Kasumi-1 (cell line): Measurements from ENCODE around the gene NCOR2.
"Not testable (repeated sequence)": the region's sequence is repeated elsewhere in the genome, so short reads cannot be mapped to it uniquely, and the experiment has no call there.

Experiments used
- DNase-seq, 2 experiments: peaks; one replicate each; lab custom pipeline; 2025; lab: John Stamatoyannopoulos, UW

Gene NCOR2

GRCh38 chr12:124599074-124599999, 31.9 kb upstream of the NCOR2 start:
- no peak for DNase-seq

- no peak for DNase-seq
Measured at GRCh38 chr12:124597041-124597440, 29.6 kb upstream of the NCOR2 start.

DNA sequence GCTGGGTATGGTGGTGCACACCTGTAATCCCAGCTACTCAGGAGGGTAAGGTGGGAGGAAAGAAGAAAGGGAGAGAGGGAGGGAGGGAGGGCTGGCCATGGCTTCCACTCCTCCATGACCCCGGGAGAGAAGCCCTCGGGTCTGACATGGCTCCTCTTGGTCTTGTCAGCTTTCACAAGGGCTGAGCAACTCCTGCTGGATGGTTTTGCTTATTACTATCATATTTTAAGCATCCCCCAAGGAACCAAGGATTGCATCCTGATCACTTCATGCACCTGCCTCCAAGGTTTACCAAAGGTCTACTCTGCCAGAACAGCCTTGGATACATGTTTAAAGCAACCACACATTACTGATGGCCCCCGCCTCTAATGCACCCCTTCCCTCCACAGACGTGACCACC, 28.0 kb upstream of the NCOR2 start:
- DNase-seq, result no peak

- no peak for DNase-seq
Measured at GRCh38 chr12:124594851-124595250, 27.4 kb upstream of the NCOR2 start.

DNA sequence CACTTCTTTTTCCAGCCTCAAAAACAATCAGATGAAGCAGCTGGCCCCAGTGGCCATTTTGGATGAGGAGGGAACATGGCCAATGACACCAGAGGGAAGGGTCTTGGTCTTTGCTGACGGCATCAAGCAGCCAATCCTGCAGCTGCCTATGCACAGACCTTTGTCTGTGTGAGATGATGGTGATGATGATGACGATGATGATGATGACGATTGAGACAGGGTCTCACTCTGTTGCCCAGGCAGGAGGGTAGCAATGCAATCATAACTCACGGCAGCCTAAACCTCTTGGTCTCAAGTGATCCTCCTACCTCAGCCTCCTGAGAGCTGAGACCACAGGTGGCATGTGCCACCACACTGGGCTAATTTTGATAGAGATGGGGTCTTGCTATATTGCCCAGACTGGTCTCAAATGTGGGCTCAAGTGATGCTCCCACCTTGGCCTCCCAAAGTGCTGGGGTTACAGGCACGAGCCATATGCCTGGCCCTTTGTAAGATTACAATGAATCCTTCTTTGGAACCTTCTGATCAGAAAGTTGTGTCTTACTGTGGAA, 26.5 kb upstream of the NCOR2 start:
- DNase-seq, result no peak

GRCh38 chr12:124593176-124593575, 25.8 kb upstream of the NCOR2 start:
- DNase-seq, result no peak

DNA sequence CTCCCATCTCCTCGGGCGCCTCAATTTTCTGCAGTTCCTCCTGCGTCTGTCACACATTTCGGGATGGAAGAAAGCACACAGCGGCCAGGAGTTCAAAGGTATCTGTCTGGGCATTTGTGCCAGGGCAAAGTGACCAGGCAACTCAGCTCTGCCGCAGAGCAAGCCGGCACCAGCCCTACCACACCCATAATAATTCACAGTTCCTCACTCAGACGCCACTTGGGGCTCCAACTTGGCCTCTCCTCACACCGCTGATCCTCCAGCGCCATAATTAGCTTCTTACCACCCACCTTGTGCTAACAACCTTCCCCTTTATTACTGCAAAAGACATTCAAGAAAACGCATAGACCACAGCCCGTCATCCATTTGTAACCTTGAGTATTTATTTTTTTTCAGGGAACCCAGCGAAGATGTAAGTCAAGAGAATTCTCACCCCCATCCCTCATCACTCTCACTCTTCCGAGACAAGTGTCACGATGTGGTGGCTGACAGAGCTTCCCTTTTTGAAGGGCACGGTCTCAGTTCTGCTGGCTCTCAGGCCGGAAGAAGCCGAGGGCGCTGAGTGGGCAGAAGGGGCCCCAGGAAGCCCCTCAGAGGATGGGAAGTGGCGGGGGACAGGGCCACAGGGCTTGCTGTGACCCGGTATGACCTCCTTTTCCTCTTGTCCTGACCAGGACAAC, 25.2 kb upstream of the NCOR2 start:
- peak; percentile 77 to 79 for DNase-seq

- no peak for DNase-seq
Measured at GRCh38 chr12:124592050-124592449, 24.6 kb upstream of the NCOR2 start.

- DNase-seq, result no peak
Measured at GRCh38 chr12:124590447-124590846, 23.0 kb upstream of the NCOR2 start.

DNA sequence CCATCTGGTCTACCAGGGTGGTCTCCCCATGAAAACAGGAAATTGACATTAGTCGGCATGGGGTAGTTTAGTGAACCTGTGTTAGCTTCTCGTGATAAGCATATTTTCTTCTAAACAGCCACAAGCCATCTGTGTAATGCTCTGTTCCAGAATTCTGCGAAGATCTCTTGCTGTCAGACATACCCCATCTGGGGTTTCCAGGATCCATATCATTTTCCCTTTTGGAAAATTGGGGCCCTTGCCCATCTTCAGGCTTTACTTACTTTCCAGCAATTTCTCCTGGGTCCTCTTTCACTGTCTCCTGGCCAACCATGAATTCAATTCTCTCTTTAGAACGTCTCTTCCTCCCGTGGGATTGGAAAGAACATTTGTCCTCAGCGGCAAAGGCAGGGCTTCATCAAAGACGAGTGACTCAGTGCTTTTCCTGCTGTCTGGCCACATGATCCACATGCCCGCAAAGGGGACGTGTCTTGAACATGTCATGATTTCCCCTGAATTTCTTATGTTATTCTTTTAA, 21.4 kb upstream of the NCOR2 start:
- peak; percentile 51 to 54 for DNase-seq

DNA sequence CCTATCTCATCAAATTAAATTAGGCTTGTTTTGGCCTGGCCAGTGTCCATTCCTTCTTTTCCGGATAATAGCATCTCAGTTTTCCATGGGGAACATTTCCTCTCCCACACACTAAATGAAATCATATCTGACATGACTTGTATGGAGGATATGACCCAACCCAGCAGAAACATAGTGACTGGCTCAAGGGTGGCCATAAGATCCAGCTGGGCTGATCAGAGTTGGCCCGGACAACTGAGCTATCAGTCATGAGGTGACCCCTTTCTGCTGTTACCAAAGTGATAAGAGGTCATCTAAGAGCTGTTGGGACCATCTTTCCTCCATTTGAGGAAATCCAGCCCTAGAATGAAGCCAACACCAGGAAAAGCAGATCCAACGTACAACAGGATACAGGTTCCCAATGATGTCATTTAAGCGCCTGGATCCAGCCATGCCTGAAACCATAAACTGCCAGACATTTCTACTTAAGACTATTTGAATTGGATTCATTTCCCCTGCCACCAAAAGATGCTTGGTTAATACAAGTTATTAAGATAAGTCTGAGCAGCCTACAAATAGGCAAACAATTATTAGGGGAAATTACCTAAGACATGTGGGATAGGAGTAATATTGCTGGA, 20.7 kb upstream of the NCOR2 start:
- no peak for DNase-seq

DNA sequence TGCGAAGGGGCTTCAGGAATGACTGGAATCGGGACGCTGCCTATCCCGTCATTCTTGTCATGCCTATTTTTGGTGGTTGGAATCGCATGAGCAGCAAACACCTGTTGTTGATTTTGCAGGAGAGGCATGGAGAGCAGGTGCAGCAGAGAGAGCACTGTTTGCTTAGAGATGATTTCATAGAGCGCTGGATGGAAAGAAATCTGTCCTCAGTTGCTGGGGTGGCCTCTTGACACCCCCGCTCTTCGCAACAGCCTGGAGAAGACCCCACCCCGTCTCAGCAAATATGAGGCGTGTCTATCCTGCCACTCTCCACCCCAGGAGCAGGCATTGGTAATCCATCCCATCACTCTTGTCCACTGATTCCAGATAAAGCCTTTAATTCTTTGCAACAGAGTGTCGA, 19.3 kb upstream of the NCOR2 start:
- no peak for DNase-seq

DNA sequence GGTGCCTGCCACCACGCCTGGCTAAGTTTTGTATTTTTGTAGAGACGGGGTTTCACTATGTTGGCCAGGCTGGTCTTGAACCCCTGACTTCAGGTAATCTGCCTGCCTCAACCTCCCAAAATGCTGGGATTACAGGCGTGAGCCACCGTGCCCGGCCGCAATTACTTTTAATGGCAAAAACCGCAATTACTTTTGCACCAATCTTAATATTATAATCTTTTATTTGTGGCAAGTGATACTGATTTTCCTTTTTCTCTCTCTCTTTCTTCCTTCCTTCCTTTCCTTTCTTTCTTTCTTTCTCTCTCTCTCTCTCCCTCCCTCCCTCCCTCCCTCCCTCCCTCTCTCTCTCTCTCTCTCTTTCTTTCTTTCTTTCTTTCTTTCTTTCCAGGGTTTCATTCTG, 17.1 kb upstream of the NCOR2 start:
- DNase-seq, result not testable (repeated sequence)

- no peak for DNase-seq
Measured at GRCh38 chr12:124583854-124584253, 16.4 kb upstream of the NCOR2 start.

- peak; percentile 37 to 46 for DNase-seq
Measured at GRCh38 chr12:124582108-124582424, 14.7 kb upstream of the NCOR2 start.

DNA sequence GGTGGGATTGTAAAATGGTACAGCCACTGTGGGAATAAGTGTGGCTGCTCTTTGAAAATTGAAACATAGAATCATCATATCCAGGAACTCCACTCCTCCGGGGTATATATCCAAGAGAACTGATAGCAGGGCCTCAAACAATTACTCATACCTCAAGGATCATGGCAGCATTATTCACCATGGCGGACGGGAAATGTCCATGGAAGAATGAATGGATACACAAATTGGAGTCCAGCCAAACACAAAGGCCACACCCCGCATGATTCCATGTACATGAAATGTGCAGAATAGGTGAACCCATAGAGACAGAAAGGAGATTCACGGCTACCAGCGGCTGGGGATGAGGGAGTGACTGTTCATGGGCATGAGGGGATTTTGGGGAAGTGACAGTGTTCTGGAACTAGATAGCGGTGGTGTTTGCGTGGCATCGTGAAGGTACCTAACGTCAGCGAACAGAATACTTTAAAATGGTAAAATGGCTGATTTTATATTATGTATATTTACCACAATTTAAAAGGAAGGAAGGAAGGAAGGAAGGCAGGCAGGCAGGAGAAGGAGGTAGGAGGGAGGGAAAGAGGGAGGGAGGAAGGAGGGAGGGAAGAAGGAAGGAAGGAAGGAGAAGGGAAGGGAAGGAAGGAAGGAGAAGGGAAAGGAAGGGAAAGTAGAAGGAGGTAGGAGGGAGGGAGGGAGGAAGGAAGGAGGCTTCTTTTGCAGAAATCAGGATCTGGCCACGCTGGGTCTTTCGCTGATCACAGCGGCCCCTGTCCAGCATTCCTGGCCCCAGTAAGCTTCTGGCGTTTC, 14.1 kb upstream of the NCOR2 start:
- no peak for DNase-seq

DNA sequence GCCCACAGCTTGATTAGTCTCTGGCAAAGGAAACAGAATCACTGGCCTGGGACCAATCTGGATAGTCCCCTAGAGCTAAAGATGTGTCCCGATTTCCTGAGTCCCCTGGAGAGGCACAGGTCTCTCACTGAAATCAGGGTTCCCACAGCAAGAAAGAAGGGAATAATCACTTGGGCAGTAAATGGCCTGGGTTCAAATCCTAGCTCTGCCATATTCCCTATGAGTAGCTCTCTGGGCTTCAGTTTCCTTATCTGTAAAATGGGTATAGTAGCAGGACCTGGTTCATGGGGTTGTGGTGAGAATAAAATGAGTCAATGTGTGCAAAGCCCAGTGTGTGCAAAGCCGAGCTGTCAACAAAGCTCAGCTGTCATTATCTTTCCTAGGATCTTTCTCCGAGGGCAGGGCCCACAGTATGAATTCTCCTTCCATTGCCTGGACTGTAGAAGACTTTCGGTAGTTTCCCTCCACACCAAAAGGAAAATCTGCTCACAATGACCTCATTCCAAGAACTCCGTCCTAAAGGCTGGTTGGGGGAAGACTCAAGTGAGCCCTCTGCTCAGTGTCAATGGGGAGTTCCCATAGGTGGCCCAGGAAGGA, 12.6 kb upstream of the NCOR2 start:
- no peak for DNase-seq

GRCh38 chr12:124578854-124579253, 11.4 kb upstream of the NCOR2 start:
- DNase-seq, result no peak

- no peak for DNase-seq
Measured at GRCh38 chr12:124578445-124578844, 11.0 kb upstream of the NCOR2 start.

DNA sequence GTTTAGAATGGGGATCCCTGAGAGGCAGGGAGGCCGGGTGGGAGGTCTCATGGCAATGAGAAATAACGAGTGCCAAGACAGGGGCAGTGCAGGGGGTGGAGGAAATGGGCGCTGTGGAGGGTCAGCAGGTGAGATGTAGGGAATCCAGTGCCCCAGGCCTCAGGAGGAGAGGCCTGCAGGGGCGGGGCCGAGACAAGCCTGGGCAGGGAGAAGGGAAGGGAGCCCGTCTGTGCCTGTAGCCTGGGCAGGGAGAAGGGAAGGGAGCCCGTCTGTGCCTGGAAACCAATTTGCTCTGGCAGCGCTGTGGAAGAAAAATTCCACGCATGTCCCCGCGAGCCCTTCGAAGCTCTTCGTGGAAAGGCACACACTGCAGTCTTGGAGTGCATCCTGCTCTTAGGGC, 10.6 kb upstream of the NCOR2 start:
- no peak for DNase-seq

- DNase-seq, result no peak
Measured at GRCh38 chr12:124577374-124577773, 10.0 kb upstream of the NCOR2 start.
